Activated B cell treated with CpG ODN at 0.5 μM for 24 hours (primary cell): Measurements from ENCODE around the gene TRO. TPM values are rescaled to one million over a fixed set of nuclear protein-coding genes. Genes with fewer than 3 reads are reported as not detected.

ENCODE experiments used
- ATAC-seq: fragments of 200-7000 bp; cut with Tn5 transposase; one replicate; pipeline ENCODE4 v1.10.0; 2021; ENCODE audit warnings: low read depth, mild to moderate bottlenecking, moderate library complexity
- CTCF ChIA-PET: fragments of 350-600 bp; sonication (Branson Sonifier 250); formaldehyde crosslinking; loops from one replicate; lab custom pipeline; 2021; ENCODE audit warnings: antibody characterized with exemption; lab: Charles Lee
- POLR2A ChIA-PET: fragments of 350-600 bp; sonication (Branson Sonifier 250); formaldehyde crosslinking; loops from one replicate; lab custom pipeline; 2021; ENCODE audit warnings: antibody characterized with exemption; lab: Charles Lee
- DNase-seq: peaks from one replicate; pipeline ENCODE4 v3.0.0; 2022
- H3K27ac Mint-ChIP-seq: one replicate; pipeline ENCODE4 v1.8.0; 2020; ENCODE audit warnings: mixed read lengths
- H3K27me3 Mint-ChIP-seq: one replicate; pipeline ENCODE4 v1.8.0; 2021; ENCODE audit warnings: mixed read lengths
- H3K36me3 Mint-ChIP-seq: one replicate; pipeline ENCODE4 v1.8.0; 2021; ENCODE audit warnings: low read depth, mixed read lengths
- H3K4me1 Mint-ChIP-seq: one replicate; pipeline ENCODE4 v1.8.0; 2021; ENCODE audit warnings: mixed read lengths
- H3K4me3 Mint-ChIP-seq: one replicate; pipeline ENCODE4 v1.8.0; 2020; ENCODE audit warnings: mild to moderate bottlenecking, mixed read lengths
- H3K9me3 Mint-ChIP-seq: one replicate; pipeline ENCODE4 v1.8.0; 2020; ENCODE audit warnings: mixed read lengths
- CTCF ChIP-seq: fragments of 200-600 bp; IDR thresholded peaks from one replicate; pipeline ENCODE4 v1.8.0; 2022; ENCODE audit warnings: antibody characterized with exemption, mild to moderate bottlenecking
- intact Hi-C: fragments of 100-400 bp; cut with micrococcal nuclease; formaldehyde crosslinking; loops from one replicate; pipeline ENCODE4 v1.15.1; 2024
- total RNA-seq: library from RNA; stranded (reverse); gene quantifications from 2 replicates; pipeline ENCODE4 v1.2.3, GENCODE V29; 2022

Gene TRO
- total RNA-seq, 1 donor from 2014 or later = 2.6 TPM

DNA sequence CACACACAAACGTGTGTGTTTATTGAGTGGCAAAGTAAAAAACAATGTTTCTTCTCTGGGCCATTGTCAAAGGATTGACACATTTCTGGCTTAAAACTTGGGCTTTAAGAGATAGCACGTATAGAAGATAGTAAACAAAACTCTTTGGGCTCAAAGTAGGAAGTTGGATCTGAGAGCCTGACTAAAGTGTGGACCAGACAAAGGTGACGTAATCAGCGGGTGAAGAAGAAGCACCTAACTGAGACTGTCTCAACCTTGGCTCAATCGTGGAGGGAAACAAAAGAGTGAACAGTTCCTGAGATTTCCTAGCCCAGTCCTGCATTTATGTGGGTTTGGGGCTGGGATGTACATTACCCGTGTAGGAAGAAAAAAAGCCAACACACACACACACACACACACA lies 59.7 kb downstream of the TRO start:
- ATAC-seq (no peak), DNase-seq (no peak)
- POLR2A ChIA-PET = no interaction called here
- intact Hi-C loops = no loop called here
- Mint-ChIP-seq H3K4me3 (no peak overlapping the region), H3K27ac (no peak overlapping the region), H3K9me3 (peaks cover 6% of the 10 kb centered on the region), H3K27me3 (no peaks in the 10 kb centered on the region), H3K4me1 (no peaks in the 10 kb centered on the region), H3K36me3 (no peaks in the 10 kb centered on the region)
- CTCF ChIA-PET = no interaction called here
- no peak for TF ChIP-seq CTCF

Other genes with a start within 250 kb of the TRO start
- gene ITIH6, start 122.6 kb upstream of the TRO start, total RNA-seq = not detected in 2 replicates
- gene MAGED2, start 113.1 kb upstream of the TRO start, total RNA-seq = 44.0 and 49.4 TPM in 2 replicates
- 0.71 and 0.73 TPM in 2 replicates for gene PFKFB1, start 73.4 kb downstream of the TRO start, total RNA-seq
- gene APEX2, start 79.5 kb downstream of the TRO start, total RNA-seq = 19.6 and 22.2 TPM in 2 replicates
- gene ALAS2, start 110.2 kb downstream of the TRO start, total RNA-seq = 0.39 and 0.82 TPM in 2 replicates
- gene PAGE2B, start 154.2 kb downstream of the TRO start, total RNA-seq = not detected in 2 replicates
- not detected in 2 replicates for gene PAGE2, start 168.2 kb downstream of the TRO start, total RNA-seq